WTC11 (cell line): ENCODE data around the gene UBD. TPM values are rescaled to one million over a fixed set of nuclear protein-coding genes. Genes with fewer than 3 reads are reported as not detected.

Experiments used
- ATAC-seq: fragments of 200-7000 bp; cut with Tn5 transposase; 2 replicates; pipeline ENCODE4 v1.10.0; 2021; ENCODE audit warnings: mild to moderate bottlenecking, moderate library complexity
- CTCF ChIA-PET: fragments of 300-600 bp; sonication (Branson Sonifier 250); formaldehyde crosslinking; loops from one replicate; lab custom pipeline; 2021; ENCODE audit warnings: antibody characterized with exemption; lab: Charles Lee
- POLR2A ChIA-PET: fragments of 350-600 bp; sonication (Branson Sonifier 250); formaldehyde crosslinking; loops from one replicate; lab custom pipeline; 2021; ENCODE audit warnings: antibody characterized with exemption; lab: Charles Lee
- DNase-seq: peaks from one replicate; pipeline ENCODE4 v3.0.0; 2021; ENCODE audit warnings: low spot score
- H3K27ac Mint-ChIP-seq: 2 replicates; pipeline ENCODE4 v1.8.0; 2021; ENCODE audit warnings: mixed read lengths
- H3K27me3 Mint-ChIP-seq: 2 replicates; pipeline ENCODE4 v1.8.0; 2021; ENCODE audit warnings: low read depth, mild to moderate bottlenecking, moderate library complexity, mixed read lengths
- H3K36me3 Mint-ChIP-seq: 2 replicates; pipeline ENCODE4 v1.8.0; 2021; ENCODE audit warnings: mixed read lengths
- H3K4me1 Mint-ChIP-seq: 2 replicates; pipeline ENCODE4 v1.8.0; 2022; ENCODE audit warnings: mixed read lengths
- H3K4me3 Mint-ChIP-seq: 2 replicates; pipeline ENCODE4 v1.8.0; 2021; ENCODE audit warnings: mild to moderate bottlenecking, moderate library complexity, mixed read lengths
- H3K9me3 Mint-ChIP-seq: 2 replicates; pipeline ENCODE4 v1.8.0; 2021; ENCODE audit warnings: mixed read lengths
- EMX1 ChIP-seq: fragments of 250-450 bp; sonication (Bioruptor Pico); IDR thresholded peaks from 2 replicates; pipeline ENCODE4 v1.8.0; 2021; ENCODE audit warnings: mild to moderate bottlenecking
- GABPB1 ChIP-seq: sonication (generic); formaldehyde crosslinking; IDR thresholded peaks from 2 replicates; pipeline ENCODE4 v1.8.1; 2023; ENCODE audit warnings: mild to moderate bottlenecking, missing genetic modification reagents
- HMGA2 ChIP-seq: fragments of 250-450 bp; sonication (Bioruptor Pico); IDR thresholded peaks from 2 replicates; pipeline ENCODE4 v1.4.0; 2021; ENCODE audit warnings: mild to moderate bottlenecking, moderate library complexity
- JAZF1 ChIP-seq: fragments of 250-450 bp; sonication (Bioruptor Pico); IDR thresholded peaks from 2 replicates; pipeline ENCODE4 v1.9.0; 2021; ENCODE audit warnings: moderate library complexity, mild to moderate bottlenecking, inconsistent platforms
- JUN ChIP-seq: sonication (generic); formaldehyde crosslinking; IDR thresholded peaks from 2 replicates; pipeline ENCODE4 v1.8.0; 2023; ENCODE audit warnings: mild to moderate bottlenecking, missing genetic modification reagents
- MXD4 ChIP-seq: fragments of 250-450 bp; sonication (Bioruptor Pico); IDR thresholded peaks from 2 replicates; pipeline ENCODE4 v1.8.0; 2021; ENCODE audit warnings: mild to moderate bottlenecking, moderate library complexity, borderline replicate concordance
- NR2C2 ChIP-seq: sonication (generic); formaldehyde crosslinking; IDR thresholded peaks from 2 replicates; pipeline ENCODE4 v1.8.0; 2022; ENCODE audit warnings: mild to moderate bottlenecking, missing genetic modification reagents
- RORB ChIP-seq: fragments of 250-450 bp; sonication (Bioruptor Pico); IDR thresholded peaks from 2 replicates; pipeline ENCODE4 v1.9.0; 2021; ENCODE audit warnings: mild to moderate bottlenecking
- TEAD4 ChIP-seq: sonication (generic); formaldehyde crosslinking; IDR thresholded peaks from 2 replicates; pipeline ENCODE4 v1.8.0; 2022; ENCODE audit warnings: mild to moderate bottlenecking, missing genetic modification reagents
- ZBTB43 ChIP-seq: sonication (generic); formaldehyde crosslinking; IDR thresholded peaks from 2 replicates; pipeline ENCODE4 v1.8.1; 2023; ENCODE audit warnings: mild to moderate bottlenecking, missing genetic modification reagents
- ZNF121 ChIP-seq: sonication (generic); formaldehyde crosslinking; IDR thresholded peaks from 2 replicates; pipeline ENCODE4 v1.8.0; 2023; ENCODE audit warnings: missing genetic modification reagents
- ZNF219 ChIP-seq: sonication (generic); formaldehyde crosslinking; IDR thresholded peaks from 2 replicates; pipeline ENCODE4 v1.8.0; 2023; ENCODE audit warnings: missing genetic modification reagents, mild to moderate bottlenecking, borderline replicate concordance
- ZNF232 ChIP-seq: sonication (generic); formaldehyde crosslinking; IDR thresholded peaks from 2 replicates; pipeline ENCODE4 v1.8.0; 2022; ENCODE audit warnings: mild to moderate bottlenecking, missing genetic modification reagents
- ZNF396 ChIP-seq: fragments of 250-450 bp; sonication (Bioruptor Pico); IDR thresholded peaks from 2 replicates; pipeline ENCODE4 v1.8.0; 2021; ENCODE audit warnings: mild to moderate bottlenecking, moderate library complexity, borderline replicate concordance
- ZNF423 ChIP-seq: fragments of 250-450 bp; sonication (Bioruptor Pico); IDR thresholded peaks from 2 replicates; pipeline ENCODE4 v2.1.2; 2022; ENCODE audit warnings: mild to moderate bottlenecking, moderate library complexity
- ZNF425 ChIP-seq: fragments of 250-450 bp; sonication (Bioruptor Pico); conservative IDR thresholded peaks from 2 replicates; pipeline ENCODE4 v1.9.0; 2021; ENCODE audit warnings: mild to moderate bottlenecking
- total RNA-seq: library from RNA; stranded (reverse); gene quantifications from 3 replicates; pipeline ENCODE4 v1.2.3, GENCODE V29; 2021
- TF ChIP-seq, protein P1 (sequence below): fragments of 200-600 bp; IDR thresholded peaks from 2 replicates; pipeline ENCODE4 v1.8.0; 2022; ENCODE audit warnings: antibody characterized with exemption
- TF ChIP-seq, protein P2 (sequence below): sonication (generic); formaldehyde crosslinking; IDR thresholded peaks from 2 replicates; pipeline ENCODE4 v1.8.1; 2023; ENCODE audit warnings: mild to moderate bottlenecking, missing genetic modification reagents, moderate library complexity
- TF ChIP-seq, protein P3 (sequence below): sonication (generic); formaldehyde crosslinking; IDR thresholded peaks from 2 replicates; pipeline ENCODE4 v1.8.1; 2022; ENCODE audit warnings: low read depth, missing genetic modification reagents, borderline replicate concordance
- TF ChIP-seq, protein P4 (sequence below): fragments of 250-450 bp; sonication (Bioruptor Pico); IDR thresholded peaks from 2 replicates; pipeline ENCODE4 v1.9.0; 2021; ENCODE audit warnings: moderate library complexity, mild to moderate bottlenecking, inconsistent platforms, borderline replicate concordance
- TF ChIP-seq, protein P5 (sequence below): sonication (generic); formaldehyde crosslinking; IDR thresholded peaks from 2 replicates; pipeline ENCODE4 v1.8.0; 2022; ENCODE audit warnings: mild to moderate bottlenecking, missing genetic modification reagents
- TF ChIP-seq, protein P6 (sequence below): sonication (generic); formaldehyde crosslinking; IDR thresholded peaks from 2 replicates; pipeline ENCODE4 v1.8.0; 2022; ENCODE audit warnings: mild to moderate bottlenecking, missing genetic modification reagents
- TF ChIP-seq, protein P7 (sequence below): sonication (generic); formaldehyde crosslinking; IDR thresholded peaks from 2 replicates; pipeline ENCODE4 v1.8.0; 2023; ENCODE audit warnings: missing genetic modification reagents, mild to moderate bottlenecking, borderline replicate concordance

Gene UBD
- total RNA-seq, 1 experiment from 2014 or later: 0.15 TPM

GRCh38 chr6:29524044-29524443 lies 35.5 kb downstream of the UBD start:
- H3K27me3 Mint-ChIP-seq: no peaks in the 10 kb centered on the region; the same call in 1 of the 2 replicates
- H3K4me1 Mint-ChIP-seq: peaks cover 20% of the 10 kb centered on the region
- ChIA-PET POLR2A (no interaction called here), CTCF (interaction anchor here (0.6 to 1.3 kb wide), 2 partner anchors 74 to 1195 kb away, joined by 3 read pairs; no protein-coding TSS in a partner anchor)
- H3K4me3 Mint-ChIP-seq: no peak overlapping the region
- no peak for DNase-seq
- no peak overlapping the region for H3K27ac Mint-ChIP-seq
- TF ChIP-seq, protein P1, sequence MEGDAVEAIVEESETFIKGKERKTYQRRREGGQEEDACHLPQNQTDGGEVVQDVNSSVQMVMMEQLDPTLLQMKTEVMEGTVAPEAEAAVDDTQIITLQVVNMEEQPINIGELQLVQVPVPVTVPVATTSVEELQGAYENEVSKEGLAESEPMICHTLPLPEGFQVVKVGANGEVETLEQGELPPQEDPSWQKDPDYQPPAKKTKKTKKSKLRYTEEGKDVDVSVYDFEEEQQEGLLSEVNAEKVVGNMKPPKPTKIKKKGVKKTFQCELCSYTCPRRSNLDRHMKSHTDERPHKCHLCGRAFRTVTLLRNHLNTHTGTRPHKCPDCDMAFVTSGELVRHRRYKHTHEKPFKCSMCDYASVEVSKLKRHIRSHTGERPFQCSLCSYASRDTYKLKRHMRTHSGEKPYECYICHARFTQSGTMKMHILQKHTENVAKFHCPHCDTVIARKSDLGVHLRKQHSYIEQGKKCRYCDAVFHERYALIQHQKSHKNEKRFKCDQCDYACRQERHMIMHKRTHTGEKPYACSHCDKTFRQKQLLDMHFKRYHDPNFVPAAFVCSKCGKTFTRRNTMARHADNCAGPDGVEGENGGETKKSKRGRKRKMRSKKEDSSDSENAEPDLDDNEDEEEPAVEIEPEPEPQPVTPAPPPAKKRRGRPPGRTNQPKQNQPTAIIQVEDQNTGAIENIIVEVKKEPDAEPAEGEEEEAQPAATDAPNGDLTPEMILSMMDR: no peak
- TF ChIP-seq ZNF232 (CRISPR knock-in tag): no peak
- TF ChIP-seq ZNF425: no peak
- TF ChIP-seq, protein P2, sequence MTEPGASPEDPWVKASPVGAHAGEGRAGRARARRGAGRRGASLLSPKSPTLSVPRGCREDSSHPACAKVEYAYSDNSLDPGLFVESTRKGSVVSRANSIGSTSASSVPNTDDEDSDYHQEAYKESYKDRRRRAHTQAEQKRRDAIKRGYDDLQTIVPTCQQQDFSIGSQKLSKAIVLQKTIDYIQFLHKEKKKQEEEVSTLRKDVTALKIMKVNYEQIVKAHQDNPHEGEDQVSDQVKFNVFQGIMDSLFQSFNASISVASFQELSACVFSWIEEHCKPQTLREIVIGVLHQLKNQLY (CRISPR knock-in tag): no peak
- TF ChIP-seq GABPB1 (CRISPR knock-in tag): no peak
- TF ChIP-seq ZNF396 (CRISPR knock-in tag): no peak
- TF ChIP-seq, protein P3, sequence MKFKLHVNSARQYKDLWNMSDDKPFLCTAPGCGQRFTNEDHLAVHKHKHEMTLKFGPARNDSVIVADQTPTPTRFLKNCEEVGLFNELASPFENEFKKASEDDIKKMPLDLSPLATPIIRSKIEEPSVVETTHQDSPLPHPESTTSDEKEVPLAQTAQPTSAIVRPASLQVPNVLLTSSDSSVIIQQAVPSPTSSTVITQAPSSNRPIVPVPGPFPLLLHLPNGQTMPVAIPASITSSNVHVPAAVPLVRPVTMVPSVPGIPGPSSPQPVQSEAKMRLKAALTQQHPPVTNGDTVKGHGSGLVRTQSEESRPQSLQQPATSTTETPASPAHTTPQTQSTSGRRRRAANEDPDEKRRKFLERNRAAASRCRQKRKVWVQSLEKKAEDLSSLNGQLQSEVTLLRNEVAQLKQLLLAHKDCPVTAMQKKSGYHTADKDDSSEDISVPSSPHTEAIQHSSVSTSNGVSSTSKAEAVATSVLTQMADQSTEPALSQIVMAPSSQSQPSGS (CRISPR knock-in tag): no peak
- no peak for TF ChIP-seq MXD4 (CRISPR knock-in tag)
- TF ChIP-seq EMX1 (CRISPR knock-in tag): no peak
- no peak for TF ChIP-seq HMGA2 (CRISPR knock-in tag)
- no peak for TF ChIP-seq ZBTB43 (CRISPR knock-in tag)
- no peak for TF ChIP-seq ZNF219 (CRISPR knock-in tag)
- TF ChIP-seq, protein P4, sequence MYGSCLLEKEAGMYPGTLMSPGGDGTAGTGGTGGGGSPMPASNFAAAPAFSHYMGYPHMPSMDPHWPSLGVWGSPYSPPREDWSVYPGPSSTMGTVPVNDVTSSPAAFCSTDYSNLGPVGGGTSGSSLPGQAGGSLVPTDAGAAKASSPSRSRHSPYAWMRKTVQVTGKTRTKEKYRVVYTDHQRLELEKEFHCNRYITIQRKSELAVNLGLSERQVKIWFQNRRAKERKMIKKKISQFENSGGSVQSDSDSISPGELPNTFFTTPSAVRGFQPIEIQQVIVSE (CRISPR knock-in tag): no peak
- no peak for TF ChIP-seq JUN (CRISPR knock-in tag)
- TF ChIP-seq, protein P5, sequence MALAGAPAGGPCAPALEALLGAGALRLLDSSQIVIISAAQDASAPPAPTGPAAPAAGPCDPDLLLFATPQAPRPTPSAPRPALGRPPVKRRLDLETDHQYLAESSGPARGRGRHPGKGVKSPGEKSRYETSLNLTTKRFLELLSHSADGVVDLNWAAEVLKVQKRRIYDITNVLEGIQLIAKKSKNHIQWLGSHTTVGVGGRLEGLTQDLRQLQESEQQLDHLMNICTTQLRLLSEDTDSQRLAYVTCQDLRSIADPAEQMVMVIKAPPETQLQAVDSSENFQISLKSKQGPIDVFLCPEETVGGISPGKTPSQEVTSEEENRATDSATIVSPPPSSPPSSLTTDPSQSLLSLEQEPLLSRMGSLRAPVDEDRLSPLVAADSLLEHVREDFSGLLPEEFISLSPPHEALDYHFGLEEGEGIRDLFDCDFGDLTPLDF: no peak
- ATAC-seq: no peak
- peaks cover 52% of the 10 kb centered on the region for H3K9me3 Mint-ChIP-seq
- H3K36me3 Mint-ChIP-seq: peaks cover 27% of the 10 kb centered on the region

DNA sequence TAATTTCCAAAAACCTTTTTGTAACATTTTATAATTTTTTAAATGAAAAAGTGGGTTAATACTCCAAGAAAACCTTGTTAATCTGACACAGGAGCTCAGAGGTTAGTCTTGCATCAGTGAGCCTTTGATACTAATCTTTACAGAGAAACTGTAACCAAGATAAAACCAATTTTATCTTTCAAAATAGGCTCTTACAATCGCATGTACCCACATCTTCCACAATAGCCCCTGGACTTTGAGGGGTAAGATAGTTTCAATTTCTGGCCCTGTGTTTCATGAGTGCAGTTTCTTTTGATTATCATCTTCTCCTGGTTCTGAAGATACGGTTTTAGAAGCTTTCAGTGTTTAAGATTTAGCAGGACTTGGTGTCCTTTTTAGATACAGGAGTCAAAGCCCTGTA lies 37.3 kb downstream of the UBD start:
- no peak for ATAC-seq
- H3K36me3 Mint-ChIP-seq: peaks cover 27% of the 10 kb centered on the region
- peaks cover 20% of the 10 kb centered on the region for H3K4me1 Mint-ChIP-seq
- ChIA-PET POLR2A (no interaction called here), CTCF (no interaction called here)
- no peaks in the 10 kb centered on the region; the same call in 1 of the 2 replicates for H3K27me3 Mint-ChIP-seq
- peaks cover 46% of the 10 kb centered on the region for H3K9me3 Mint-ChIP-seq
- no peak for DNase-seq
- no peak overlapping the region for H3K27ac Mint-ChIP-seq
- no peak overlapping the region for H3K4me3 Mint-ChIP-seq
- no peak for TF ChIP-seq ZNF423 (CRISPR knock-in tag)
- no peak for TF ChIP-seq NR2C2 (CRISPR knock-in tag)
- TF ChIP-seq, protein P6, sequence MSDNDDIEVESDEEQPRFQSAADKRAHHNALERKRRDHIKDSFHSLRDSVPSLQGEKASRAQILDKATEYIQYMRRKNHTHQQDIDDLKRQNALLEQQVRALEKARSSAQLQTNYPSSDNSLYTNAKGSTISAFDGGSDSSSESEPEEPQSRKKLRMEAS (CRISPR knock-in tag): no peak
- no peak for TF ChIP-seq RORB
- no peak for TF ChIP-seq ZNF121 (CRISPR knock-in tag)
- TF ChIP-seq, protein P7, sequence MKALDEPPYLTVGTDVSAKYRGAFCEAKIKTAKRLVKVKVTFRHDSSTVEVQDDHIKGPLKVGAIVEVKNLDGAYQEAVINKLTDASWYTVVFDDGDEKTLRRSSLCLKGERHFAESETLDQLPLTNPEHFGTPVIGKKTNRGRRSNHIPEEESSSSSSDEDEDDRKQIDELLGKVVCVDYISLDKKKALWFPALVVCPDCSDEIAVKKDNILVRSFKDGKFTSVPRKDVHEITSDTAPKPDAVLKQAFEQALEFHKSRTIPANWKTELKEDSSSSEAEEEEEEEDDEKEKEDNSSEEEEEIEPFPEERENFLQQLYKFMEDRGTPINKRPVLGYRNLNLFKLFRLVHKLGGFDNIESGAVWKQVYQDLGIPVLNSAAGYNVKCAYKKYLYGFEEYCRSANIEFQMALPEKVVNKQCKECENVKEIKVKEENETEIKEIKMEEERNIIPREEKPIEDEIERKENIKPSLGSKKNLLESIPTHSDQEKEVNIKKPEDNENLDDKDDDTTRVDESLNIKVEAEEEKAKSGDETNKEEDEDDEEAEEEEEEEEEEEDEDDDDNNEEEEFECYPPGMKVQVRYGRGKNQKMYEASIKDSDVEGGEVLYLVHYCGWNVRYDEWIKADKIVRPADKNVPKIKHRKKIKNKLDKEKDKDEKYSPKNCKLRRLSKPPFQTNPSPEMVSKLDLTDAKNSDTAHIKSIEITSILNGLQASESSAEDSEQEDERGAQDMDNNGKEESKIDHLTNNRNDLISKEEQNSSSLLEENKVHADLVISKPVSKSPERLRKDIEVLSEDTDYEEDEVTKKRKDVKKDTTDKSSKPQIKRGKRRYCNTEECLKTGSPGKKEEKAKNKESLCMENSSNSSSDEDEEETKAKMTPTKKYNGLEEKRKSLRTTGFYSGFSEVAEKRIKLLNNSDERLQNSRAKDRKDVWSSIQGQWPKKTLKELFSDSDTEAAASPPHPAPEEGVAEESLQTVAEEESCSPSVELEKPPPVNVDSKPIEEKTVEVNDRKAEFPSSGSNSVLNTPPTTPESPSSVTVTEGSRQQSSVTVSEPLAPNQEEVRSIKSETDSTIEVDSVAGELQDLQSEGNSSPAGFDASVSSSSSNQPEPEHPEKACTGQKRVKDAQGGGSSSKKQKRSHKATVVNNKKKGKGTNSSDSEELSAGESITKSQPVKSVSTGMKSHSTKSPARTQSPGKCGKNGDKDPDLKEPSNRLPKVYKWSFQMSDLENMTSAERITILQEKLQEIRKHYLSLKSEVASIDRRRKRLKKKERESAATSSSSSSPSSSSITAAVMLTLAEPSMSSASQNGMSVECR (CRISPR knock-in tag): no peak
- TF ChIP-seq JAZF1: no peak
- TF ChIP-seq TEAD4 (CRISPR knock-in tag): no peak
